ENCODE data around the gene GNB1L. TPM values are rescaled to one million over a fixed set of nuclear protein-coding genes. Genes with fewer than 3 reads are reported as not detected.
A peak's percentile ranks its signal among the peaks of the same experiment; 100 is the strongest.

Gene GNB1L
- total RNA-seq, 1 experiment from 2014 or later = 12.2 TPM

GRCh38 chr22:19758896-19759426, 95.7 kb downstream of the GNB1L start:
- peak overlapping the region; percentile 58 to 71 for H3K4me3 ChIP-seq (ENCODE audit: low read depth in 2 of 2, low read length in 2 of 2)
- no TSS peak for BruUV-seq (replicated peaks)
- no peaks in the 10 kb centered on the region for H3K27me3 ChIP-seq (ENCODE audit: control insufficient read depth, insufficient read depth, low read length)
- no peaks in the 10 kb centered on the region for H3K9me3 ChIP-seq (ENCODE audit: control insufficient read depth, insufficient read depth, low read depth, low read length)
- no peak for DNase-seq (ENCODE audit: low read depth, low spot score)
- POLR2A ChIA-PET = no interaction called here
- no peaks in the 10 kb centered on the region for H3K36me3 ChIP-seq (ENCODE audit: control insufficient read depth, insufficient read depth, low read length)
- TF ChIP-seq SIN3A (IDR thresholded peaks at IDR 0.05; ENCODE audit: borderline replicate concordance, insufficient read depth, low read depth, low read length) (no peak), TCF7L2 (IDR thresholded peaks at IDR 0.05; ENCODE audit: low read depth, low read length) (no peak), POLR2AphosphoS5 (IDR thresholded peaks at IDR 0.05; ENCODE audit: low read depth, low read length) (no peak; the same call in 1 of the 2 replicates), CTCF (IDR thresholded peaks at IDR 0.05) (no peak), REST (IDR thresholded peaks at IDR 0.05; ENCODE audit: insufficient read depth in 1 of 2, low read depth in 2 of 2, low read length in 1 of 2) (no peak)
- in situ Hi-C loops (cut with HindIII; ENCODE audit: low pct_unique_long_range_greater_than_20kb, low sequenced_read_pairs) (no loop called here), intact Hi-C loops (cut with micrococcal nuclease; ENCODE audit: unreplicated experiment) (no loop called here)
- peak overlapping the region; percentile 99 for H3K27ac ChIP-seq (ENCODE audit: low read length)
- peak; percentile 65 for ATAC-seq
- CTCF ChIA-PET = interaction anchor here (0.7 kb wide), 1 partner anchor 16 kb away, joined by 4 read pairs; no protein-coding TSS in a partner anchor
- H3K4me1 ChIP-seq (ENCODE audit: control insufficient read depth, insufficient read depth, low read length) = peaks cover 22% of the 10 kb centered on the region

- DNase-seq (ENCODE audit: low read depth, low spot score) (no peak), ATAC-seq (peak; percentile 57)
- CTCF ChIA-PET = interaction anchor here (0.7 kb wide), 1 partner anchor 15 kb away, joined by 4 read pairs; no protein-coding TSS in a partner anchor
- BruUV-seq (replicated peaks) = no TSS peak
- TF ChIP-seq SIN3A (IDR thresholded peaks at IDR 0.05; ENCODE audit: borderline replicate concordance, insufficient read depth, low read depth, low read length) (peak; percentile 74; the same call in 1 of the 2 replicates), CTCF (IDR thresholded peaks at IDR 0.05) (no peak), POLR2AphosphoS5 (IDR thresholded peaks at IDR 0.05; ENCODE audit: low read depth, low read length) (peak; percentile 52; the same call in 1 of the 2 replicates), REST (IDR thresholded peaks at IDR 0.05; ENCODE audit: insufficient read depth in 1 of 2, low read depth in 2 of 2, low read length in 1 of 2) (no peak), TCF7L2 (IDR thresholded peaks at IDR 0.05; ENCODE audit: low read depth, low read length) (no peak)
- H3K4me3 ChIP-seq (ENCODE audit: low read depth in 2 of 2, low read length in 2 of 2) = peak overlapping the region; percentile 58 to 71
- peaks cover 19% of the 10 kb centered on the region for H3K4me1 ChIP-seq (ENCODE audit: control insufficient read depth, insufficient read depth, low read length)
- intact Hi-C loops (cut with micrococcal nuclease; ENCODE audit: unreplicated experiment) = no loop called here
- H3K27ac ChIP-seq (ENCODE audit: low read length) = peak overlapping the region; percentile 99
- no peaks in the 10 kb centered on the region for H3K36me3 ChIP-seq (ENCODE audit: control insufficient read depth, insufficient read depth, low read length)
- no peaks in the 10 kb centered on the region for H3K27me3 ChIP-seq (ENCODE audit: control insufficient read depth, insufficient read depth, low read length)
- POLR2A ChIA-PET = no interaction called here
- H3K9me3 ChIP-seq (ENCODE audit: control insufficient read depth, insufficient read depth, low read depth, low read length) = no peaks in the 10 kb centered on the region
- in situ Hi-C loops (cut with HindIII; ENCODE audit: low pct_unique_long_range_greater_than_20kb, low sequenced_read_pairs) = no loop called here
Observed at GRCh38 chr22:19757985-19758895, 96.4 kb downstream of the GNB1L start.

Measured in Panc1 (cell line).